ENCODE data around the gene CCDC33. TPM values are rescaled to one million over a fixed set of nuclear protein-coding genes. Genes with fewer than 3 reads are reported as not detected.

CCDC33 gene
- polyA plus RNA-seq, 1 of the 3 experiments (the other 2 are of a cell fraction): 4.0 TPM

- H3K9ac ChIP-seq: peak overlapping the region; percentile 52; the same call in 1 of the 2 replicates
- H3K4me2 ChIP-seq: peak overlapping the region; percentile 74; the same call in 1 of the 2 replicates
- peaks cover 13 to 50% of the 10 kb centered on the region in 2 experiments; a peak in 3 of 4 replicates for H3K4me1 ChIP-seq (ENCODE audit: control insufficient read depth in 1 of 2, insufficient read depth in 2 of 2, low read depth in 1 of 2, low read length in 1 of 2)
- no peaks in the 10 kb centered on the region for H3K9me2 ChIP-seq
- no peak for DNase-seq
- WGBS (ENCODE audit: low lambda C conversion rate): 100% methylated on average over 1 of the region's 6 CpGs
- TF ChIP-seq MXI1 (IDR thresholded peaks at IDR 0.05; ENCODE audit: low read depth, low read length) (no peak), CTCF (IDR thresholded peaks at IDR 0.05) (no peak), SMC3 (IDR thresholded peaks at IDR 0.05; ENCODE audit: low read depth, low read length) (no peak), NFIC (IDR thresholded peaks at IDR 0.05; ENCODE audit: borderline replicate concordance) (no peak), USF1 (IDR thresholded peaks at IDR 0.05; ENCODE audit: borderline replicate concordance, low read depth) (no peak), TAF1 (IDR thresholded peaks at IDR 0.05; ENCODE audit: borderline replicate concordance, low read depth, low read length) (no peak), RFX5 (IDR thresholded peaks at IDR 0.05; ENCODE audit: low read length) (no peak), IRF3 (IDR thresholded peaks at IDR 0.05; ENCODE audit: low read depth, low read length) (no peak), FOXJ3 (CRISPR knock-in tag; IDR thresholded peaks at IDR 0.05) (no peak), NRF1 (IDR thresholded peaks at IDR 0.05; ENCODE audit: low read depth, low read length) (no peak), EP300 (IDR thresholded peaks at IDR 0.05; ENCODE audit: borderline replicate concordance in 1 of 2, low read depth in 1 of 2, low read length in 1 of 2) (no peak), RAD21 (IDR thresholded peaks at IDR 0.05; ENCODE audit: low read length) (no peak)
- TF ChIP-seq, protein P1, sequence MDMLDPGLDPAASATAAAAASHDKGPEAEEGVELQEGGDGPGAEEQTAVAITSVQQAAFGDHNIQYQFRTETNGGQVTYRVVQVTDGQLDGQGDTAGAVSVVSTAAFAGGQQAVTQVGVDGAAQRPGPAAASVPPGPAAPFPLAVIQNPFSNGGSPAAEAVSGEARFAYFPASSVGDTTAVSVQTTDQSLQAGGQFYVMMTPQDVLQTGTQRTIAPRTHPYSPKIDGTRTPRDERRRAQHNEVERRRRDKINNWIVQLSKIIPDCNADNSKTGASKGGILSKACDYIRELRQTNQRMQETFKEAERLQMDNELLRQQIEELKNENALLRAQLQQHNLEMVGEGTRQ (IDR thresholded peaks at IDR 0.05; ENCODE audit: borderline replicate concordance, low read depth, low read length): no peak
- TF ChIP-seq, protein P2, sequence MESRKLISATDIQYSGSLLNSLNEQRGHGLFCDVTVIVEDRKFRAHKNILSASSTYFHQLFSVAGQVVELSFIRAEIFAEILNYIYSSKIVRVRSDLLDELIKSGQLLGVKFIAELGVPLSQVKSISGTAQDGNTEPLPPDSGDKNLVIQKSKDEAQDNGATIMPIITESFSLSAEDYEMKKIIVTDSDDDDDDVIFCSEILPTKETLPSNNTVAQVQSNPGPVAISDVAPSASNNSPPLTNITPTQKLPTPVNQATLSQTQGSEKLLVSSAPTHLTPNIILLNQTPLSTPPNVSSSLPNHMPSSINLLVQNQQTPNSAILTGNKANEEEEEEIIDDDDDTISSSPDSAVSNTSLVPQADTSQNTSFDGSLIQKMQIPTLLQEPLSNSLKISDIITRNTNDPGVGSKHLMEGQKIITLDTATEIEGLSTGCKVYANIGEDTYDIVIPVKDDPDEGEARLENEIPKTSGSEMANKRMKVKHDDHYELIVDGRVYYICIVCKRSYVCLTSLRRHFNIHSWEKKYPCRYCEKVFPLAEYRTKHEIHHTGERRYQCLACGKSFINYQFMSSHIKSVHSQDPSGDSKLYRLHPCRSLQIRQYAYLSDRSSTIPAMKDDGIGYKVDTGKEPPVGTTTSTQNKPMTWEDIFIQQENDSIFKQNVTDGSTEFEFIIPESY (IDR thresholded peaks at IDR 0.05; ENCODE audit: borderline replicate concordance, low read depth): no peak
- TF ChIP-seq, protein P3, sequence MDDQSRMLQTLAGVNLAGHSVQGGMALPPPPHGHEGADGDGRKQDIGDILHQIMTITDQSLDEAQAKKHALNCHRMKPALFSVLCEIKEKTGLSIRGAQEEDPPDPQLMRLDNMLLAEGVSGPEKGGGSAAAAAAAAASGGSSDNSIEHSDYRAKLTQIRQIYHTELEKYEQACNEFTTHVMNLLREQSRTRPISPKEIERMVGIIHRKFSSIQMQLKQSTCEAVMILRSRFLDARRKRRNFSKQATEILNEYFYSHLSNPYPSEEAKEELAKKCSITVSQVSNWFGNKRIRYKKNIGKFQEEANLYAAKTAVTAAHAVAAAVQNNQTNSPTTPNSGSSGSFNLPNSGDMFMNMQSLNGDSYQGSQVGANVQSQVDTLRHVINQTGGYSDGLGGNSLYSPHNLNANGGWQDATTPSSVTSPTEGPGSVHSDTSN (IDR thresholded peaks at IDR 0.05): no peak
- ChIA-PET POLR2A (no interaction called here), CTCF (interaction anchor here (5.8 to 18.6 kb wide), 3 partner anchors 8 to 345 kb away, joined by 64 to 339 read pairs (median 265); no protein-coding TSS in a partner anchor)
- H3K79me2 ChIP-seq (ENCODE audit: insufficient read depth): no peaks in the 10 kb centered on the region
- no peak overlapping the region for H3K4me3 ChIP-seq (ENCODE audit: low read depth in 2 of 2, low read length in 1 of 2)
- H3K36me3 ChIP-seq (replicated peaks in 1 of 2; ENCODE audit: control insufficient read depth in 1 of 2, insufficient read depth in 2 of 2, low read length in 1 of 2): no peaks in the 10 kb centered on the region
- H3K9me3 ChIP-seq: no peaks in the 10 kb centered on the region
- H3F3A ChIP-seq (replicated peaks; ENCODE audit: insufficient read depth): no peaks in the 10 kb centered on the region
- no peak overlapping the region for H2AFZ ChIP-seq (ENCODE audit: low read depth)
- H3K27me3 ChIP-seq (ENCODE audit: insufficient read depth): no peaks in the 10 kb centered on the region
- peak overlapping the region; percentile 39 to 80 for H3K27ac ChIP-seq (ENCODE audit: low read depth in 2 of 2, low read length in 1 of 2)
- H4K20me1 ChIP-seq (ENCODE audit: insufficient read depth): no peaks in the 10 kb centered on the region
Measured at GRCh38 chr15:74318376-74319137, 82.4 kb downstream of the CCDC33 start.
